Esophagus mucosa (tissue), 1 donor: ENCODE data around the gene ZC3HAV1. TPM values are rescaled to one million over a fixed set of nuclear protein-coding genes. Genes with fewer than 3 reads are reported as not detected.
"Not testable (repeated sequence)": the region's sequence is repeated elsewhere in the genome, so short reads cannot be mapped to it uniquely, and the experiment has no call there.

Experiments
- ATAC-seq: fragments of 200-7000 bp; cut with Tn5 transposase; one replicate; pipeline ENCODE4 v1.9.1; 2020
- total RNA-seq: library from RNA; stranded (reverse); gene quantifications from one replicate; pipeline ENCODE4 v1.2.4, GENCODE V29; 2023
- donor health status: DM: yes; HTN: yes; CAD: no.

The ZC3HAV1 gene
- total RNA-seq, 1 donor from 2014 or later, result 21.8 TPM

GRCh38 chr7:139112316-139112715 is 2.8 kb upstream of the ZC3HAV1 start:
- ATAC-seq, result no peak

GRCh38 chr7:139111811-139112301 is 2.3 kb upstream of the ZC3HAV1 start:
- ATAC-seq, result no peak

GRCh38 chr7:139111147-139111546 is 1.6 kb upstream of the ZC3HAV1 start:
- no peak for ATAC-seq

GRCh38 chr7:139109983-139110411 is 477 bp upstream of the ZC3HAV1 start:
- ATAC-seq, result no peak

GRCh38 chr7:139108266-139109187 is 993 bp downstream of the ZC3HAV1 start:
- peak; percentile 30 for ATAC-seq

- no peak for ATAC-seq
These were observed 2.6 kb downstream of the ZC3HAV1 start for GRCh38 chr7:139106959-139107358.

GRCh38 chr7:139106227-139106626 is 3.3 kb downstream of the ZC3HAV1 start:
- ATAC-seq, result not testable (repeated sequence)

- no peak for ATAC-seq
These were observed 4.0 kb downstream of the ZC3HAV1 start for GRCh38 chr7:139105484-139105883.

- no peak for ATAC-seq
These were observed 5.4 kb downstream of the ZC3HAV1 start for GRCh38 chr7:139104091-139104450.

GRCh38 chr7:139103057-139103815 is 6.3 kb downstream of the ZC3HAV1 start:
- no peak for ATAC-seq

GRCh38 chr7:139101637-139102158 is 7.8 kb downstream of the ZC3HAV1 start:
- ATAC-seq, result not testable (repeated sequence)

- no peak for ATAC-seq
These were observed 10.2 kb downstream of the ZC3HAV1 start for GRCh38 chr7:139099172-139099947.

- ATAC-seq, result peak; percentile 81
These were observed 14.3 kb downstream of the ZC3HAV1 start for GRCh38 chr7:139095194-139095659.

- peak; percentile 27 for ATAC-seq
These were observed 14.9 kb downstream of the ZC3HAV1 start for GRCh38 chr7:139094596-139094995.

GRCh38 chr7:139094030-139094429 is 15.5 kb downstream of the ZC3HAV1 start:
- no peak for ATAC-seq

GRCh38 chr7:139093512-139093911 is 16.0 kb downstream of the ZC3HAV1 start:
- not testable (repeated sequence) for ATAC-seq

GRCh38 chr7:139092090-139092796 is 17.3 kb downstream of the ZC3HAV1 start:
- no peak for ATAC-seq

GRCh38 chr7:139091677-139091996 is 17.9 kb downstream of the ZC3HAV1 start:
- ATAC-seq, result no peak

GRCh38 chr7:139089118-139089517 is 20.4 kb downstream of the ZC3HAV1 start:
- no peak for ATAC-seq

GRCh38 chr7:139088268-139088667 is 21.3 kb downstream of the ZC3HAV1 start:
- no peak for ATAC-seq

GRCh38 chr7:139087212-139087611 is 22.3 kb downstream of the ZC3HAV1 start:
- ATAC-seq, result no peak

- no peak for ATAC-seq
These were observed 23.1 kb downstream of the ZC3HAV1 start for GRCh38 chr7:139086454-139086853.
